Nucleus accumbens (tissue), 56 donors: Measurements from ENCODE around the gene SLC17A7.
A peak's percentile ranks its signal among the peaks of the same experiment; 100 is the strongest.

Experiments used
- DNase-seq, 56 donors: peaks; one replicate each; lab custom pipeline; 2025; lab: John Stamatoyannopoulos, UW

The SLC17A7 gene

DNA sequence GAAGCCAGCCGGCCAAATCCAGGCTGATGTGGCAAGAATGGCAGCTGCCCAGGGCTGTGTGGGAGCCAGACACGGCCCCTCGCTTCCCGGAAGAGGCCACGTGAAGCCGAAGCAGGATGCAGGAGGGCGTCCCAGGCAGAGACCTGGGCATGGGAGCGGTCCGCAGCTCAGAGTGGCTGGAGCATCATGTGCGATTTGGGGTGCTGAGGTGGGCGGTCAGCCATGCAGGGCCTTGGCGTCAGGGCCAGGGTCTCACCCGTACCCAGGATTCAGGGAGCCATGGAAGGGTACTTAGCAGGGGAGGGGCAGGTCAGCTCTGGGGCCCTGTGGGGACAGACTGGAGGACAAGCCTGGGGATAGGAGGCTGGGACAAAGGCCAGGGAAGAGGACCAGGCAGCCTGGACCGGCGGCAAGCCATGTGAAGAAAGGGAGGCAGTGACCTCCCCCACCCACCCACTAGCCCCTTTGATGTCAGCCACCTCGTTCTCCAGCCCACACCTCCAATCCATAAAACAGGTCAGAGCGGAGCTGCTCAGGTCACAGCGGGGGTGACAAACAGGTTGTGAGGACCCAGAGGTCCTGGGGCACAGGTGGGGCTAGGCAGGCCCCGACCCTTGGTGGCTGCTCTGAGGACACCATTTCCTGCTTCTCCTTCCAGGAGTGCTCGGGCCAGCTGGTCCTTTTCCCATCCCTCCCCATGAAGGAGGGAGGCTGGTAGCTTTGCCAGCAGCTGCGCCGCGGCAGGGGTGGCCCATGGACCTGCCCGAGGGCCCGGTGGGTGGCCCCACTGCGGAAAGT lies 51.0 kb downstream of the SLC17A7 start:
- no peak for DNase-seq

- no peak for DNase-seq
These were observed 51.9 kb downstream of the SLC17A7 start for GRCh38 chr19:49389406-49389805.

DNA sequence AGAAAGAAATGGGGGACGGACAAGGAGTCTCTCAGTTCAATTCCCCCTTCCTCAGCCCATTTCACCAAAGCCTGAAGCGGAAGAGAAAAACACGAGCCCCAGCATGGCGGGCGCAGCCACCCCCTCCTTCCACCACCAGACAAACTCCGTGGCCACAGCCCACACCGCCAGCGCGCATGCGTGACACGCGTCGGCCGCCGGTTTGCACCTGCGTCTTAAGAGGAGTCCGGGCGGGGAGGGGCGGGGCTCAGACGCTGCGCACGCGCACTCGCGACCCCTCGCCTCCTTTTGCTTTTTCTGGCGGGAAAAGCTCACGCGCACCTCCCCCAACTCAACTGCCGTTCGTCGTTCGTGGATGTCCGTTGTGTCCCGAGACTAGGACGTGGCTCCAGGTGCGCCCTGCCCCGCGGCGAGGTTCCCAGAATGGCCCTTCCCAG lies 53.4 kb downstream of the SLC17A7 start, which contains the start of gene KASH5:
TSS of gene KASH5 (plus strand) at position 314 of the 437 bp plus-strand sequence. CDS start 2,635 bp downstream, outside the sequence.
- peak in 27 of 56 donors; percentile 1 to 54 (median 12) for DNase-seq

DNA sequence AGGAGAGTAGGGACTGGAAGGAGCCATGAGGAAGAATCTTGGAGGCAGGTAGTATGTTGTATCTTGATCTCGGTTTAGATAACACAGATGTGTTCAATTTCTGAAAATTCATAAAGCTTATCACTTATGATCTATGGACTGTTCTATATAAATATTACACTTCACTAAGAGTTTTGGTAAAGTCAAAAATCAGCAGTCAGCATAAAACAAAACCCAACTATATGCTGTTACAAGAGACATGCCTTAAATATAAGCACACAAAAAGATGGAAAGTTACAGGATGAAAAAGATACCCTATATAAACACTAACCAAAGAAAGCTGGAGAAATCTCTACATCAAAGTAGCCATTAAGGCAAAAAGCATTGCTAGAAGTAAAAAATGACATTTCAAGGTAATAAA lies 57.7 kb downstream of the SLC17A7 start:
- no peak for DNase-seq

GRCh38 chr19:49382639-49383038 lies 58.7 kb downstream of the SLC17A7 start:
- DNase-seq = no peak

DNA sequence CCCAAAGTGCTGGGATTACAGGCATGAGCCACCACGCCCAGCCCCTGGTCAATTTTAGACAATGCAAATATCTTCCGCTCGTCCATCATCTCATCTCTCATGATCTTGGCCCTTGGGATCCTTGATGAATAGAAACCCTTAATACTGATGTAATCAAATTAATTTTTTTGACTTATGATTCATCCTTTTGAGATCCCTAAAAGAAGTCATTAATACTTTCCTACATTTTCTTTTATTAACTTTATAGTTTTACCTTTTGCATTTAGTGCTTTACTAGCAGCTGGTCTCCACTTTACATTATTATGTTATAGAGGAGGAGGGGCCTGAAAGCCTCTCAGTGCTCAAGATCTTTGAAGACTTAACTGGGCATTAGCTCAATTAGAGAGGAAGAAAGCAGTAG lies 60.9 kb downstream of the SLC17A7 start:
- no peak for DNase-seq
